ENCODE results near the gene TMX2. TPM values are rescaled to one million over a fixed set of nuclear protein-coding genes. Genes with fewer than 3 reads are reported as not detected.

TMX2 gene
- total RNA-seq, 1 experiment from 2014 or later = 91.3 TPM

DNA sequence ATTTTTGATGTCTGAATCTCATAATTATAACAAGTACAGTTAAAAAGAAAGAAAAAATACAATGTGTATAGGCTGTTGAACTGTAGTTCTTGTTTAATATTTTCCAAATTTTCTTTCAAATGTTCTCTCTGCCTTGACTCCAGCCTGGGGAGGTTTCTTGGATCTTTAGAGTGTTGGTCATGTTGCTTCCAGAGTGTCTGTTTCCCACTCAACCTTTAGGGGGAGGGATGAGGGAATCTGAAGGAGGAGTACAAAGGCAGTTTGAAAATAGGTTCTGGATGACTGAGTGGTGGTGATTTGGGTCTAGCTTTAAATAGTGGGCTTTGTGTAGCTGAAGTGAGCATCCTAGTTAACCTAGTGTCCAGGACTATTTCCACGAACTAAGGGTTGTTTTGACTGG is 51.2 kb downstream of the TMX2 start:
- no CpG with 5 or more reads among the region's 1 CpG for WGBS (ENCODE audit: extremely low coverage, insufficient read length, low lambda C conversion rate)
- no peak overlapping the region for H2BK20ac ChIP-seq (ENCODE audit: low read depth, low read length, poor library complexity, severe bottlenecking)
- no peak overlapping the region for H2BK120ac ChIP-seq (ENCODE audit: low read depth, low read length, poor library complexity, severe bottlenecking)
- H3K14ac ChIP-seq (ENCODE audit: insufficient read depth, low read length) = no peak overlapping the region; the same call in 1 of the 2 replicates
- H3K23me2 ChIP-seq (ENCODE audit: insufficient read length, low read depth, low read length, poor library complexity, severe bottlenecking) = peaks cover 7% of the 10 kb centered on the region
- no peak overlapping the region for H3K56ac ChIP-seq (ENCODE audit: insufficient read length, low read depth, low read length)
- H3K9ac ChIP-seq (ENCODE audit: extremely low read depth, insufficient read length, low read length) = peak overlapping the region; percentile 99
- no peak overlapping the region for H3K4ac ChIP-seq (ENCODE audit: low read depth, low read length)
- no peak overlapping the region for H3K27ac ChIP-seq (ENCODE audit: insufficient read length, low read depth, low read length)
- no peak overlapping the region for H3K18ac ChIP-seq (ENCODE audit: insufficient read length, low read depth, low read length)
- Mint-ChIP-seq H3K27me3 (ENCODE audit: low read depth) (no peaks in the 10 kb centered on the region), H3K36me3 (ENCODE audit: insufficient read depth in 1 of 3, low read depth in 3 of 3) (peaks cover 8 to 27% (median 17%) of the 10 kb centered on the region in 3 experiments; a peak in 6 of 7 replicates), H3K4me3 (peak overlapping the region; percentile 93 to 96), H3K27ac (peak overlapping the region; percentile 79 to 91 (median 88); a peak in 6 of 7 replicates), H3K4me1 (peaks cover 37 to 39% of the 10 kb centered on the region in 2 experiments), H3K9me3 (0 out of 5 replicates have a peak, but pooled peaks cover 0 to 3% of the 10 kb centered on the region in 2 experiments)
- no peak overlapping the region for H3T11ph ChIP-seq (ENCODE audit: low read length)
- no peak overlapping the region for H2AK5ac ChIP-seq (ENCODE audit: insufficient read length, low read length)
- no peak overlapping the region for H2BK12ac ChIP-seq (ENCODE audit: insufficient read length, low read depth, low read length)
- no peak for DNase-seq
- TF ChIP-seq, protein P1, sequence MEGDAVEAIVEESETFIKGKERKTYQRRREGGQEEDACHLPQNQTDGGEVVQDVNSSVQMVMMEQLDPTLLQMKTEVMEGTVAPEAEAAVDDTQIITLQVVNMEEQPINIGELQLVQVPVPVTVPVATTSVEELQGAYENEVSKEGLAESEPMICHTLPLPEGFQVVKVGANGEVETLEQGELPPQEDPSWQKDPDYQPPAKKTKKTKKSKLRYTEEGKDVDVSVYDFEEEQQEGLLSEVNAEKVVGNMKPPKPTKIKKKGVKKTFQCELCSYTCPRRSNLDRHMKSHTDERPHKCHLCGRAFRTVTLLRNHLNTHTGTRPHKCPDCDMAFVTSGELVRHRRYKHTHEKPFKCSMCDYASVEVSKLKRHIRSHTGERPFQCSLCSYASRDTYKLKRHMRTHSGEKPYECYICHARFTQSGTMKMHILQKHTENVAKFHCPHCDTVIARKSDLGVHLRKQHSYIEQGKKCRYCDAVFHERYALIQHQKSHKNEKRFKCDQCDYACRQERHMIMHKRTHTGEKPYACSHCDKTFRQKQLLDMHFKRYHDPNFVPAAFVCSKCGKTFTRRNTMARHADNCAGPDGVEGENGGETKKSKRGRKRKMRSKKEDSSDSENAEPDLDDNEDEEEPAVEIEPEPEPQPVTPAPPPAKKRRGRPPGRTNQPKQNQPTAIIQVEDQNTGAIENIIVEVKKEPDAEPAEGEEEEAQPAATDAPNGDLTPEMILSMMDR (conservative IDR thresholded peaks at IDR 0.05) = peak; percentile 50; the same call in 2 of the 3 replicates
- H2AFZ ChIP-seq (ENCODE audit: low read length) = no peak overlapping the region
- peaks cover 48% of the 10 kb centered on the region for H3K79me2 ChIP-seq (ENCODE audit: insufficient read depth, low read length)
- no peak overlapping the region for H2BK5ac ChIP-seq (ENCODE audit: insufficient read length, low read length)
- H4K5ac ChIP-seq (ENCODE audit: insufficient read length, low read depth, low read length) = no peak overlapping the region
- H3K23ac ChIP-seq (ENCODE audit: insufficient read length, low read depth, low read length) = no peak overlapping the region
- no peak overlapping the region for H4K8ac ChIP-seq (replicated peaks; ENCODE audit: insufficient read length, low read depth, low read length)
- H3K4me2 ChIP-seq (ENCODE audit: insufficient read depth, insufficient read length, low read length) = peak overlapping the region; percentile 92
- H3K79me1 ChIP-seq (ENCODE audit: insufficient read depth, low read depth, low read length, poor library complexity, severe bottlenecking) = peaks cover 3% of the 10 kb centered on the region
- no peak overlapping the region for H4K91ac ChIP-seq (ENCODE audit: insufficient read length, low read depth, low read length)
- H4K20me1 ChIP-seq (ENCODE audit: control insufficient read depth, insufficient read depth, insufficient read length) = no peaks in the 10 kb centered on the region
- no peaks in the 10 kb centered on the region for H3K9me3 ChIP-seq (ENCODE audit: control insufficient read depth, low read depth, low read length)
- H3K27me3 ChIP-seq (ENCODE audit: insufficient read depth, low read length) = no peaks in the 10 kb centered on the region
- no peaks in the 10 kb centered on the region; the same call in 1 of the 2 replicates for H3K4me1 ChIP-seq (ENCODE audit: insufficient read depth, low read length)
- H2BK15ac ChIP-seq (ENCODE audit: low read depth, low read length) = no peak overlapping the region

Measured in H9 (cell line).